HEK293 (cell line): ENCODE measurements around the gene RTTN.

Experiments
- CTCF ChIA-PET: fragments of 350-600 bp; formaldehyde crosslinking; extraction: SDS; loops from one replicate; lab custom pipeline; 2021; ENCODE audit warnings: antibody characterized with exemption; lab: Yijun Ruan, JAX
- POLR2A ChIA-PET: fragments of 300-600 bp; formaldehyde crosslinking; extraction: SDS; loops from one replicate; lab custom pipeline; 2020; ENCODE audit warnings: antibody characterized with exemption, inconsistent platforms; lab: Yijun Ruan, JAX
- H3K27ac ChIP-seq: fragments of 200-500 bp; sonication (Bioruptor generic); 2 replicates; pipeline ENCODE4 v1.5.1; 2014; ENCODE audit warnings: low read depth, low read length, control low read depth, inconsistent platforms; ENCODE audit errors: extremely low read depth
- H3K36me3 ChIP-seq, 2 experiments: fragments of 200-500 bp in 1 of 2; sonication (Bioruptor generic) in 1 of 2; 1 replicate in 1 of 2; 2 replicates in 1 of 2; pipeline ENCODE4 v1.5.1; 2014 to 2017; ENCODE audit warnings: inconsistent platforms in 2 of 2, low read length in 2 of 2; ENCODE audit not compliant: control insufficient read depth in 2 of 2, insufficient read depth in 1 of 2
- H3K4me1 ChIP-seq: fragments of 200-500 bp; sonication (Bioruptor generic); 2 replicates; pipeline ENCODE4 v1.5.1; 2014; ENCODE audit warnings: mild to moderate bottlenecking, low read length, inconsistent platforms; ENCODE audit not compliant: control insufficient read depth, insufficient read depth
- H3K4me3 ChIP-seq: 2 replicates; pipeline ENCODE4 v1.5.1; 2011; ENCODE audit warnings: low read depth, mild to moderate bottlenecking, control low read depth, low read length, moderate library complexity
- H3K9me3 ChIP-seq: fragments of 200-500 bp; sonication (Bioruptor generic); 2 replicates; pipeline ENCODE4 v1.5.1; 2014; ENCODE audit warnings: low read depth, low read length, inconsistent platforms; ENCODE audit not compliant: control insufficient read depth, insufficient read depth
- GFI1B ChIP-seq: fragments of 450-650 bp; formaldehyde crosslinking; IDR thresholded peaks from 2 replicates; pipeline ENCODE4 v1.5.1; 2016; ENCODE audit warnings: missing biosample characterization, missing genetic modification characterization
- HOXA7 ChIP-seq: sonication (generic); formaldehyde crosslinking; IDR thresholded peaks from 2 replicates; pipeline ENCODE4 v1.8.1; 2022; ENCODE audit warnings: missing genetic modification reagents, borderline replicate concordance
- KLF7 ChIP-seq: fragments of 450-650 bp; formaldehyde crosslinking; IDR thresholded peaks from 2 replicates; pipeline ENCODE4 v1.5.1; 2016; ENCODE audit warnings: missing biosample characterization, missing genetic modification characterization, borderline replicate concordance
- RBAK ChIP-seq: fragments of 450-650 bp; formaldehyde crosslinking; IDR thresholded peaks from 2 replicates; pipeline ENCODE4 v1.5.1; 2016; ENCODE audit warnings: missing biosample characterization, missing genetic modification characterization
- REPIN1 ChIP-seq: fragments of 450-650 bp; formaldehyde crosslinking; IDR thresholded peaks from 2 replicates; pipeline ENCODE4 v1.5.1; 2017; ENCODE audit warnings: missing biosample characterization, missing genetic modification characterization, low read depth
- SP3 ChIP-seq: fragments of 450-650 bp; formaldehyde crosslinking; IDR thresholded peaks from 2 replicates; pipeline ENCODE4 v1.5.1; 2016; ENCODE audit warnings: missing biosample characterization, missing genetic modification characterization
- ZBTB20 ChIP-seq: fragments of 450-650 bp; formaldehyde crosslinking; IDR thresholded peaks from 2 replicates; pipeline ENCODE4 v1.5.1; 2016; ENCODE audit warnings: missing biosample characterization, missing genetic modification characterization
- ZBTB48 ChIP-seq: fragments of 450-650 bp; formaldehyde crosslinking; IDR thresholded peaks from 2 replicates; pipeline ENCODE4 v1.5.1; 2016; ENCODE audit warnings: missing biosample characterization, missing genetic modification characterization
- ZFP69B ChIP-seq: fragments of 450-650 bp; formaldehyde crosslinking; IDR thresholded peaks from 2 replicates; pipeline ENCODE4 v1.5.1; 2016; ENCODE audit warnings: missing biosample characterization, missing genetic modification characterization
- ZNF133 ChIP-seq: fragments of 450-650 bp; formaldehyde crosslinking; IDR thresholded peaks from 2 replicates; pipeline ENCODE4 v1.5.1; 2016; ENCODE audit warnings: missing biosample characterization, missing genetic modification characterization
- ZNF324 ChIP-seq: fragments of 450-650 bp; formaldehyde crosslinking; IDR thresholded peaks from 2 replicates; pipeline ENCODE4 v1.5.1; 2016; ENCODE audit warnings: missing biosample characterization, missing genetic modification characterization
- ZNF341 ChIP-seq: fragments of 450-650 bp; formaldehyde crosslinking; IDR thresholded peaks from 2 replicates; pipeline ENCODE4; 2016; ENCODE audit warnings: low read depth, missing biosample characterization, missing genetic modification characterization
- ZNF354C ChIP-seq: fragments of 450-650 bp; formaldehyde crosslinking; IDR thresholded peaks from 2 replicates; pipeline ENCODE4 v1.5.1; 2016; ENCODE audit warnings: missing biosample characterization, missing genetic modification characterization, low read depth, borderline replicate concordance
- ZNF391 ChIP-seq: fragments of 450-650 bp; formaldehyde crosslinking; IDR thresholded peaks from 2 replicates; pipeline ENCODE4 v1.5.1; 2016; ENCODE audit warnings: low read depth, missing biosample characterization, missing genetic modification characterization, borderline replicate concordance
- ZNF501 ChIP-seq: fragments of 450-650 bp; formaldehyde crosslinking; IDR thresholded peaks from 2 replicates; pipeline ENCODE4 v1.5.1; 2016; ENCODE audit warnings: missing biosample characterization, missing genetic modification characterization
- ZNF521 ChIP-seq: fragments of 450-650 bp; formaldehyde crosslinking; IDR thresholded peaks from 2 replicates; pipeline ENCODE4 v1.5.1; 2017; ENCODE audit warnings: missing biosample characterization, mild to moderate bottlenecking, missing genetic modification characterization
- ZNF530 ChIP-seq: fragments of 450-650 bp; formaldehyde crosslinking; IDR thresholded peaks from 2 replicates; pipeline ENCODE4 v1.5.1; 2016; ENCODE audit warnings: low read depth, missing biosample characterization, missing genetic modification characterization
- ZNF571 ChIP-seq: fragments of 450-650 bp; formaldehyde crosslinking; IDR thresholded peaks from 2 replicates; pipeline ENCODE4 v1.5.0; 2017; ENCODE audit warnings: missing biosample characterization, missing genetic modification characterization
- ZNF610 ChIP-seq: fragments of 450-650 bp; formaldehyde crosslinking; IDR thresholded peaks from 2 replicates; pipeline ENCODE4 v1.5.1; 2016; ENCODE audit warnings: missing biosample characterization, missing genetic modification characterization, borderline replicate concordance
- ZNF660 ChIP-seq: fragments of 450-650 bp; IDR thresholded peaks from 2 replicates; pipeline ENCODE4 v1.5.1; 2018; ENCODE audit warnings: missing biosample characterization, mild to moderate bottlenecking, missing genetic modification characterization
- ZXDB ChIP-seq: fragments of 450-650 bp; formaldehyde crosslinking; IDR thresholded peaks from 2 replicates; pipeline ENCODE4 v1.5.1; 2016; ENCODE audit warnings: missing biosample characterization, missing genetic modification characterization
- TF ChIP-seq, protein P1 (sequence below): fragments of 450-650 bp; formaldehyde crosslinking; IDR thresholded peaks from 2 replicates; pipeline ENCODE4 v1.5.1; 2016; ENCODE audit warnings: missing biosample characterization, missing genetic modification characterization, borderline replicate concordance
- TF ChIP-seq, protein P2 (sequence below): fragments of 450-650 bp; formaldehyde crosslinking; IDR thresholded peaks from 2 replicates; pipeline ENCODE4 v1.5.1; 2016; ENCODE audit warnings: missing biosample characterization, missing genetic modification characterization, borderline replicate concordance
- TF ChIP-seq, protein P3 (sequence below): fragments of 450-650 bp; formaldehyde crosslinking; IDR thresholded peaks from 2 replicates; pipeline ENCODE4 v1.5.1; 2016; ENCODE audit warnings: missing biosample characterization, missing genetic modification characterization

The RTTN gene

DNA sequence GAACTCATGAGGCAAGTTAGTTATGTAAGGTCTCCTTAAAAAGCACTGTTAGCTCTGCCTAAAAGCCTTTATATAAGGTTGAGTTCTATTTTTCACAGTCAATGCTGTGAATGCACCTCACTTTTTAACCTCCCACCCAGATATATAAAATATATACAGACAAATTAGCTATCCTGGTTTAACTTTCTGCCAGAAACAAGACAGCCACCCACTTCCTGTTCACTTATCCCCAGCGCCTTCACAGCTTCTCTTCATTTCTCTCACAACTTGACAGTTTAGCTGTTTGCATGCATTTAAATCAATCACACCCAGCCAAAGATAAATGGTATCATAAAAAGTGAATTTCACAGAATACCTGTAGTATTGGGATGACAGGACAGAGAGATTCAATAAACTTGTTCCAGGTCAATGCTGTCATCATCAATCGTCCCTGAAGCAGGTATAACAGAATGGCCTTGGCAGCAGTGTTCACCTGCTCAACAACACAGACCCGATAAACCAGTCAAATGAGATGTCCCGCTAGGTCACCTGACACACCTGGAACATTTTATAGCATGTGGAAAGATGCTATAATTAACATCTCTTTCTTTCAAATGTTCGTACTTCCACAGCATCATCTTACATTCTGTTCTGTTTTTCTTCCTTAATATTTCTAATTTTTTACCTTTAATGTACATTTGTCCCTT, 55.7 kb downstream of the RTTN start:
- Histone ChIP-seq H3K9me3 (no peaks in the 10 kb centered on the region), H3K4me1 (no peaks in the 10 kb centered on the region), H3K27ac (no peak overlapping the region), H3K4me3 (no peak overlapping the region), H3K36me3 (peaks cover 9 to 38% of the 10 kb centered on the region in 2 experiments; a peak in 2 of 3 replicates)
- ChIA-PET POLR2A (no interaction called here), CTCF (no interaction called here)
- TF ChIP-seq ZNF341 (tag by site-specific recombination) (no peak), REPIN1 (tag by site-specific recombination) (no peak), ZNF324 (tag by site-specific recombination) (no peak), RBAK (tag by site-specific recombination) (no peak)
- TF ChIP-seq, protein P1, sequence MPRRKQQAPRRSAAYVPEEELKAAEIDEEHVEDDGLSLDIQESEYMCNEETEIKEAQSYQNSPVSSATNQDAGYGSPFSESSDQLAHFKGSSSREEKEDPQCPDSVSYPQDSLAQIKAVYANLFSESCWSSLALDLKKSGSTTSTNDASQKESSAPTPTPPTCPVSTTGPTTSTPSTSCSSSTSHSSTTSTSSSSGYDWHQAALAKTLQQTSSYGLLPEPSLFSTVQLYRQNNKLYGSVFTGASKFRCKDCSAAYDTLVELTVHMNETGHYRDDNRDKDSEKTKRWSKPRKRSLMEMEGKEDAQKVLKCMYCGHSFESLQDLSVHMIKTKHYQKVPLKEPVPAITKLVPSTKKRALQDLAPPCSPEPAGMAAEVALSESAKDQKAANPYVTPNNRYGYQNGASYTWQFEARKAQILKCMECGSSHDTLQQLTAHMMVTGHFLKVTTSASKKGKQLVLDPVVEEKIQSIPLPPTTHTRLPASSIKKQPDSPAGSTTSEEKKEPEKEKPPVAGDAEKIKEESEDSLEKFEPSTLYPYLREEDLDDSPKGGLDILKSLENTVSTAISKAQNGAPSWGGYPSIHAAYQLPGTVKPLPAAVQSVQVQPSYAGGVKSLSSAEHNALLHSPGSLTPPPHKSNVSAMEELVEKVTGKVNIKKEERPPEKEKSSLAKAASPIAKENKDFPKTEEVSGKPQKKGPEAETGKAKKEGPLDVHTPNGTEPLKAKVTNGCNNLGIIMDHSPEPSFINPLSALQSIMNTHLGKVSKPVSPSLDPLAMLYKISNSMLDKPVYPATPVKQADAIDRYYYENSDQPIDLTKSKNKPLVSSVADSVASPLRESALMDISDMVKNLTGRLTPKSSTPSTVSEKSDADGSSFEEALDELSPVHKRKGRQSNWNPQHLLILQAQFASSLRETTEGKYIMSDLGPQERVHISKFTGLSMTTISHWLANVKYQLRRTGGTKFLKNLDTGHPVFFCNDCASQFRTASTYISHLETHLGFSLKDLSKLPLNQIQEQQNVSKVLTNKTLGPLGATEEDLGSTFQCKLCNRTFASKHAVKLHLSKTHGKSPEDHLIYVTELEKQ (tag by site-specific recombination), result no peak

DNA sequence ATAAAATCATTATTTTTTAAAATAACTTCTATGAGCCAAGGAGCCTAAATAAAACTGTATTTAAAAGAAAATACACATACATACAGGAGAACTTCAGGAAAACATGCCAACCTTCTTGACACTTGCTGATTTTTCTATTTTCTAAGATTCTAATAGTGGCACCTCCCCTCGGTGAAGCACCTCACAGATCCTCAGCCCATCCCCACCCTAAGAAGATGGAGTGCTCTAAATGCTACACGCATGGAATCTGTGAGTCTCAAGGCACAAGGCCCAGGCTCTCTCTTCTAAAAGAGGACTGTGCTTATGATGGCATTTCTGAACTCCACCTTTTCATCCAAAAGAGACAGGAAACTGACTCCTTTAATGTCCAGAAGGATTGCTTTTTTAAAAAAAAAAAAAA, 56.3 kb downstream of the RTTN start:
- Histone ChIP-seq H3K36me3 (peaks cover 9 to 42% of the 10 kb centered on the region in 2 experiments; a peak in 2 of 3 replicates), H3K4me1 (no peaks in the 10 kb centered on the region), H3K9me3 (no peaks in the 10 kb centered on the region), H3K27ac (no peak overlapping the region), H3K4me3 (no peak overlapping the region)
- ChIA-PET POLR2A (no interaction called here), CTCF (no interaction called here)
- TF ChIP-seq ZFP69B (tag by site-specific recombination) (no peak), SP3 (tag by site-specific recombination) (no peak), GFI1B (tag by site-specific recombination) (no peak), ZNF391 (no peak), ZBTB20 (tag by site-specific recombination) (no peak), ZNF610 (no peak), ZNF530 (tag by site-specific recombination) (no peak), ZXDB (no peak), ZNF571 (tag by site-specific recombination) (no peak), ZNF501 (no peak), ZNF354C (no peak), ZNF133 (tag by site-specific recombination) (no peak), ZNF521 (tag by site-specific recombination) (no peak), HOXA7 (CRISPR knock-in tag) (no peak), ZBTB48 (tag by site-specific recombination) (no peak), ZNF660 (tag by site-specific recombination) (no peak), KLF7 (tag by site-specific recombination) (no peak)
- TF ChIP-seq, protein P2, sequence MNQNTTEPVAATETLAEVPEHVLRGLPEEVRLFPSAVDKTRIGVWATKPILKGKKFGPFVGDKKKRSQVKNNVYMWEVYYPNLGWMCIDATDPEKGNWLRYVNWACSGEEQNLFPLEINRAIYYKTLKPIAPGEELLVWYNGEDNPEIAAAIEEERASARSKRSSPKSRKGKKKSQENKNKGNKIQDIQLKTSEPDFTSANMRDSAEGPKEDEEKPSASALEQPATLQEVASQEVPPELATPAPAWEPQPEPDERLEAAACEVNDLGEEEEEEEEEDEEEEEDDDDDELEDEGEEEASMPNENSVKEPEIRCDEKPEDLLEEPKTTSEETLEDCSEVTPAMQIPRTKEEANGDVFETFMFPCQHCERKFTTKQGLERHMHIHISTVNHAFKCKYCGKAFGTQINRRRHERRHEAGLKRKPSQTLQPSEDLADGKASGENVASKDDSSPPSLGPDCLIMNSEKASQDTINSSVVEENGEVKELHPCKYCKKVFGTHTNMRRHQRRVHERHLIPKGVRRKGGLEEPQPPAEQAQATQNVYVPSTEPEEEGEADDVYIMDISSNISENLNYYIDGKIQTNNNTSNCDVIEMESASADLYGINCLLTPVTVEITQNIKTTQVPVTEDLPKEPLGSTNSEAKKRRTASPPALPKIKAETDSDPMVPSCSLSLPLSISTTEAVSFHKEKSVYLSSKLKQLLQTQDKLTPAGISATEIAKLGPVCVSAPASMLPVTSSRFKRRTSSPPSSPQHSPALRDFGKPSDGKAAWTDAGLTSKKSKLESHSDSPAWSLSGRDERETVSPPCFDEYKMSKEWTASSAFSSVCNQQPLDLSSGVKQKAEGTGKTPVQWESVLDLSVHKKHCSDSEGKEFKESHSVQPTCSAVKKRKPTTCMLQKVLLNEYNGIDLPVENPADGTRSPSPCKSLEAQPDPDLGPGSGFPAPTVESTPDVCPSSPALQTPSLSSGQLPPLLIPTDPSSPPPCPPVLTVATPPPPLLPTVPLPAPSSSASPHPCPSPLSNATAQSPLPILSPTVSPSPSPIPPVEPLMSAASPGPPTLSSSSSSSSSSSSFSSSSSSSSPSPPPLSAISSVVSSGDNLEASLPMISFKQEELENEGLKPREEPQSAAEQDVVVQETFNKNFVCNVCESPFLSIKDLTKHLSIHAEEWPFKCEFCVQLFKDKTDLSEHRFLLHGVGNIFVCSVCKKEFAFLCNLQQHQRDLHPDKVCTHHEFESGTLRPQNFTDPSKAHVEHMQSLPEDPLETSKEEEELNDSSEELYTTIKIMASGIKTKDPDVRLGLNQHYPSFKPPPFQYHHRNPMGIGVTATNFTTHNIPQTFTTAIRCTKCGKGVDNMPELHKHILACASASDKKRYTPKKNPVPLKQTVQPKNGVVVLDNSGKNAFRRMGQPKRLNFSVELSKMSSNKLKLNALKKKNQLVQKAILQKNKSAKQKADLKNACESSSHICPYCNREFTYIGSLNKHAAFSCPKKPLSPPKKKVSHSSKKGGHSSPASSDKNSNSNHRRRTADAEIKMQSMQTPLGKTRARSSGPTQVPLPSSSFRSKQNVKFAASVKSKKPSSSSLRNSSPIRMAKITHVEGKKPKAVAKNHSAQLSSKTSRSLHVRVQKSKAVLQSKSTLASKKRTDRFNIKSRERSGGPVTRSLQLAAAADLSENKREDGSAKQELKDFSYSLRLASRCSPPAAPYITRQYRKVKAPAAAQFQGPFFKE, result no peak
- TF ChIP-seq, protein P3, sequence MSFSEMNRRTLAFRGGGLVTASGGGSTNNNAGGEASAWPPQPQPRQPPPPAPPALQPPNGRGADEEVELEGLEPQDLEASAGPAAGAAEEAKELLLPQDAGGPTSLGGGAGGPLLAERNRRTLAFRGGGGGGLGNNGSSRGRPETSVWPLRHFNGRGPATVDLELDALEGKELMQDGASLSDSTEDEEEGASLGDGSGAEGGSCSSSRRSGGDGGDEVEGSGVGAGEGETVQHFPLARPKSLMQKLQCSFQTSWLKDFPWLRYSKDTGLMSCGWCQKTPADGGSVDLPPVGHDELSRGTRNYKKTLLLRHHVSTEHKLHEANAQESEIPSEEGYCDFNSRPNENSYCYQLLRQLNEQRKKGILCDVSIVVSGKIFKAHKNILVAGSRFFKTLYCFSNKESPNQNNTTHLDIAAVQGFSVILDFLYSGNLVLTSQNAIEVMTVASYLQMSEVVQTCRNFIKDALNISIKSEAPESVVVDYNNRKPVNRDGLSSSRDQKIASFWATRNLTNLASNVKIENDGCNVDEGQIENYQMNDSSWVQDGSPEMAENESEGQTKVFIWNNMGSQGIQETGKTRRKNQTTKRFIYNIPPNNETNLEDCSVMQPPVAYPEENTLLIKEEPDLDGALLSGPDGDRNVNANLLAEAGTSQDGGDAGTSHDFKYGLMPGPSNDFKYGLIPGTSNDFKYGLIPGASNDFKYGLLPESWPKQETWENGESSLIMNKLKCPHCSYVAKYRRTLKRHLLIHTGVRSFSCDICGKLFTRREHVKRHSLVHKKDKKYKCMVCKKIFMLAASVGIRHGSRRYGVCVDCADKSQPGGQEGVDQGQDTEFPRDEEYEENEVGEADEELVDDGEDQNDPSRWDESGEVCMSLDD (tag by site-specific recombination), result no peak
